ENCODE results near the gene MAGI1.

Gene MAGI1

GRCh38 chr3:66018057-66019033 is 20.4 kb downstream of the MAGI1 start:
- DNase-seq (ENCODE audit: low read depth): no peak
- H3K4me3 ChIP-seq (ENCODE audit: low read depth, low read length): no peak overlapping the region

- H3K4me3 ChIP-seq (ENCODE audit: low read depth, low read length): no peak overlapping the region
- DNase-seq (ENCODE audit: low read depth): no peak
Observed at GRCh38 chr3:66017591-66017990, 21.1 kb downstream of the MAGI1 start.

- DNase-seq (ENCODE audit: low read depth): no peak
- no peak overlapping the region for H3K4me3 ChIP-seq (ENCODE audit: low read depth, low read length)
Observed at GRCh38 chr3:66017084-66017483, 21.6 kb downstream of the MAGI1 start.

- DNase-seq (ENCODE audit: low read depth): no peak
- H3K4me3 ChIP-seq (ENCODE audit: low read depth, low read length): no peak overlapping the region
Observed at GRCh38 chr3:66015841-66016240, 22.9 kb downstream of the MAGI1 start.

GRCh38 chr3:66014651-66015050 is 24.1 kb downstream of the MAGI1 start:
- no peak overlapping the region for H3K4me3 ChIP-seq (ENCODE audit: low read depth, low read length)
- DNase-seq (ENCODE audit: low read depth): no peak

GRCh38 chr3:66014056-66014455 is 24.7 kb downstream of the MAGI1 start:
- no peak overlapping the region for H3K4me3 ChIP-seq (ENCODE audit: low read depth, low read length)
- DNase-seq (ENCODE audit: low read depth): no peak

GRCh38 chr3:66012711-66013110 is 26.0 kb downstream of the MAGI1 start:
- H3K4me3 ChIP-seq (ENCODE audit: low read depth, low read length): no peak overlapping the region

GRCh38 chr3:66010739-66011655 is 27.7 kb downstream of the MAGI1 start:
- DNase-seq (ENCODE audit: low read depth): no peak
- H3K4me3 ChIP-seq (ENCODE audit: low read depth, low read length): no peak overlapping the region

More at GRCh38 chr3:66012711-66013110, 26.0 kb downstream of the MAGI1 start:
- DNase-seq (ENCODE audit: low read depth): no peak

- DNase-seq (ENCODE audit: low read depth): no peak
- H3K4me3 ChIP-seq (ENCODE audit: low read depth, low read length): no peak overlapping the region
Observed at GRCh38 chr3:66010348-66010738, 28.4 kb downstream of the MAGI1 start.

GRCh38 chr3:66004244-66004643 is 34.5 kb downstream of the MAGI1 start:
- H3K4me3 ChIP-seq (ENCODE audit: low read depth, low read length): no peak overlapping the region
- no peak for DNase-seq (ENCODE audit: low read depth)

GRCh38 chr3:66001626-66002025 is 37.1 kb downstream of the MAGI1 start:
- DNase-seq (ENCODE audit: low read depth): no peak
- no peak overlapping the region for H3K4me3 ChIP-seq (ENCODE audit: low read depth, low read length)

GRCh38 chr3:66000506-66000905 is 38.2 kb downstream of the MAGI1 start:
- no peak for DNase-seq (ENCODE audit: low read depth)
- H3K4me3 ChIP-seq (ENCODE audit: low read depth, low read length): no peak overlapping the region

- no peak overlapping the region for H3K4me3 ChIP-seq (ENCODE audit: low read depth, low read length)
- DNase-seq (ENCODE audit: low read depth): no peak
Observed at GRCh38 chr3:65999606-66000005, 39.1 kb downstream of the MAGI1 start.

GRCh38 chr3:65996589-65996988 is 42.1 kb downstream of the MAGI1 start:
- DNase-seq (ENCODE audit: low read depth): no peak

GRCh38 chr3:65995515-65995914 is 43.2 kb downstream of the MAGI1 start:
- DNase-seq (ENCODE audit: low read depth): no peak
- H3K4me3 ChIP-seq (ENCODE audit: low read depth, low read length): no peak overlapping the region

More at GRCh38 chr3:65996589-65996988, 42.1 kb downstream of the MAGI1 start:
- H3K4me3 ChIP-seq (ENCODE audit: low read depth, low read length): no peak overlapping the region

- no peak overlapping the region for H3K4me3 ChIP-seq (ENCODE audit: low read depth, low read length)
- DNase-seq (ENCODE audit: low read depth): no peak
Observed at GRCh38 chr3:65995030-65995429, 43.7 kb downstream of the MAGI1 start.

GRCh38 chr3:65993134-65993900 is 45.4 kb downstream of the MAGI1 start:
- DNase-seq (ENCODE audit: low read depth): no peak
- no peak overlapping the region for H3K4me3 ChIP-seq (ENCODE audit: low read depth, low read length)

- no peak overlapping the region for H3K4me3 ChIP-seq (ENCODE audit: low read depth, low read length)
- no peak for DNase-seq (ENCODE audit: low read depth)
Observed at GRCh38 chr3:65992106-65992505, 46.6 kb downstream of the MAGI1 start.

- no peak overlapping the region for H3K4me3 ChIP-seq (ENCODE audit: low read depth, low read length)
- DNase-seq (ENCODE audit: low read depth): no peak
Observed at GRCh38 chr3:65988411-65989180, 50.1 kb downstream of the MAGI1 start.
